ENCODE data around the gene ZHX3.
"Not testable (repeated sequence)": the region's sequence is repeated elsewhere in the genome, so short reads cannot be mapped to it uniquely, and the experiment has no call there.

GRCh38 chr20:41312009-41312408 lies 5.5 kb downstream of the ZHX3 start:
- not testable (repeated sequence) for TF ChIP-seq CTCF (conservative IDR thresholded peaks at IDR 0.05); EZH2 (IDR thresholded peaks at IDR 0.05; ENCODE audit: low read depth)

All from PC-9 (cell line).